Measurements from ENCODE around the gene LRP5.

DNA sequence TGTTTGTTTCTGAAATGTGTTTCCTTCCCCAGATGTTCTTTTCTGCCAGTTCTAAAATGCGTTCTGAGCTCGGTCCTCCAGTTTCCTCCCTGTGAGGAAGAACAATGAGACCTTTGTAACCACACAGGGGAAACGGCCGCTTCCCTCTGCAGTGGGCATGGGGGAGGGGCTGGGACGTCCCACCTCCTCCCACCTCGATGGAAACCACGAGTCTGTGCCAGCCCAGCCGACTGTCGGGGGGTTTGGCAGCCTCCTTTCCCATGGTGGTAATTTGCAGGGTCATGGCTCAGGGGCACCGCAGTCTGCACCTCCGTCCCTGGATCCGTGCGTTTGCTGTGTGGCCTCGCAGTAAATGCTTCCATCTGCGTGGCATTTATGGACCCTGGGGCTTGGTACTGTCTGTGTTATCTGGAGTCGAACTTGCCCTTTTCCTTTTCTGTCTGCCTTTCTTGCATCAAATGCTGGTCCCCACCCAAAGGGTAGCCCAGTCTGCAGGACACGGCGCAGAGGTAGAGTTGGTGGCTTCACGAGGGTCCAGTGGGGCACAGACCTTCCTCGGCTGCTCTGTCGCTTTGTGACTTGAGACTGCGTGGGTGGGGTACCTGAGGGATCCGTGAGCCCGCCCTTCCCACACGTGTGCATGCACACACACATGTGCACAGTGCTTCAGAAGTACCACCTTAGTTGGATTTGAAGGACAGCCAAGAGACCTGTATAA, 16.1 kb downstream of the LRP5 start:
- TF ChIP-seq, protein P1, sequence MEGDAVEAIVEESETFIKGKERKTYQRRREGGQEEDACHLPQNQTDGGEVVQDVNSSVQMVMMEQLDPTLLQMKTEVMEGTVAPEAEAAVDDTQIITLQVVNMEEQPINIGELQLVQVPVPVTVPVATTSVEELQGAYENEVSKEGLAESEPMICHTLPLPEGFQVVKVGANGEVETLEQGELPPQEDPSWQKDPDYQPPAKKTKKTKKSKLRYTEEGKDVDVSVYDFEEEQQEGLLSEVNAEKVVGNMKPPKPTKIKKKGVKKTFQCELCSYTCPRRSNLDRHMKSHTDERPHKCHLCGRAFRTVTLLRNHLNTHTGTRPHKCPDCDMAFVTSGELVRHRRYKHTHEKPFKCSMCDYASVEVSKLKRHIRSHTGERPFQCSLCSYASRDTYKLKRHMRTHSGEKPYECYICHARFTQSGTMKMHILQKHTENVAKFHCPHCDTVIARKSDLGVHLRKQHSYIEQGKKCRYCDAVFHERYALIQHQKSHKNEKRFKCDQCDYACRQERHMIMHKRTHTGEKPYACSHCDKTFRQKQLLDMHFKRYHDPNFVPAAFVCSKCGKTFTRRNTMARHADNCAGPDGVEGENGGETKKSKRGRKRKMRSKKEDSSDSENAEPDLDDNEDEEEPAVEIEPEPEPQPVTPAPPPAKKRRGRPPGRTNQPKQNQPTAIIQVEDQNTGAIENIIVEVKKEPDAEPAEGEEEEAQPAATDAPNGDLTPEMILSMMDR (IDR thresholded peaks at IDR 0.05), result no peak
- TF ChIP-seq POLR2A (IDR thresholded peaks at IDR 0.05), result no peak
